K562 (cell line): ENCODE results near the gene ST6GALNAC3. TPM values are rescaled to one million over a fixed set of nuclear protein-coding genes. Genes with fewer than 3 reads are reported as not detected.

ENCODE experiments used
- ATAC-seq: fragments of 200-7000 bp; cut with Tn5 transposase; 3 replicates; pipeline ENCODE4 v1.9.1; 2020; ENCODE audit warnings: moderate library complexity
- BruUV-seq: library from RNA; stranded (reverse); fragments of 400-500 nt; replicated peaks from 2 replicates; lab custom pipeline; 2021; lab: Mats Ljungman, UMichigan
- CTCF ChIA-PET: fragments of 300-600 bp; formaldehyde crosslinking; extraction: SDS; loops from one replicate; lab custom pipeline; 2021; ENCODE audit warnings: low intra/inter-chr PET ratio; lab: Yijun Ruan, JAX
- POLR2A ChIA-PET: fragments of 300-600, 350-650 bp; sonication (Branson Sonifier 250); formaldehyde crosslinking; extraction: SDS; loops from one replicate; lab custom pipeline; 2021; ENCODE audit warnings: antibody characterized with exemption, inconsistent platforms; lab: Yijun Ruan, JAX
- DNase-seq, 4 experiments: peaks; one replicate each; pipeline versions ENCODE4 v3.0.0 to v3.0.0-alpha.2; 2011 to 2018; ENCODE audit warnings: low spot score in 3 of 4, mixed read lengths in 3 of 4; ENCODE audit errors: extremely low read depth in 1 of 4
- FAIRE-seq: peaks from 2 replicates; lab custom pipeline; 2011; peaks lifted over from hg19 to GRCh38; lab: Jason Lieb, UNC
- H2AFZ ChIP-seq: 2 replicates; pipeline ENCODE4 v1.6.0; 2011; ENCODE audit warnings: low read depth, low read length, control low read depth, inconsistent platforms
- H3K27ac ChIP-seq: fragments of 200-600 bp; 3 replicates; pipeline ENCODE4 v1.8.0; 2011; ENCODE audit warnings: low read depth, mild to moderate bottlenecking, control low read depth, inconsistent platforms, low read length, moderate library complexity, mixed read lengths; ENCODE audit errors: extremely low read depth
- H3K27me3 ChIP-seq, 2 experiments: fragments of 300-600 bp in 1 of 2; 2 replicates in 1 of 2; 3 replicates in 1 of 2; pipeline versions ENCODE4 v1.6.0 to v1.8.0; 2011; ENCODE audit warnings: inconsistent platforms in 2 of 2, low read length in 2 of 2, mild to moderate bottlenecking in 1 of 2, mixed read lengths in 1 of 2, moderate library complexity in 1 of 2; ENCODE audit not compliant: control insufficient read depth in 2 of 2, insufficient read depth in 2 of 2
- H3K36me3 ChIP-seq: fragments of 300-600 bp; 3 replicates; pipeline ENCODE4 v1.8.0; 2011; ENCODE audit warnings: mild to moderate bottlenecking, low read length, inconsistent platforms; ENCODE audit not compliant: control insufficient read depth, insufficient read depth
- H3K4me1 ChIP-seq, 2 experiments: fragments of 200-600 bp in 1 of 2; replicated peaks in 1 of 2; 2 replicates in 1 of 2; 3 replicates in 1 of 2; pipeline versions ENCODE4 v1.5.1 to v1.8.0; 2011; ENCODE audit warnings: inconsistent platforms in 2 of 2, low read length in 2 of 2, mild to moderate bottlenecking in 1 of 2, mixed read lengths in 1 of 2, moderate library complexity in 1 of 2; ENCODE audit not compliant: control insufficient read depth in 2 of 2, insufficient read depth in 2 of 2
- H3K4me2 ChIP-seq: 2 replicates; pipeline ENCODE4 v1.6.1; 2011; ENCODE audit warnings: low read length, control low read depth, inconsistent platforms, mixed read lengths; ENCODE audit not compliant: insufficient read depth
- H3K4me3 ChIP-seq: fragments of 200-600 bp; sonication (generic), shearing (Covaris generic); 2 replicates; pipeline ENCODE4 v1.5.1; 2016; ENCODE audit warnings: control low read depth, inconsistent platforms
- H3K79me2 ChIP-seq: fragments of 200-600 bp; 3 replicates; pipeline ENCODE4 v1.8.0; 2011; ENCODE audit warnings: low read length, inconsistent platforms; ENCODE audit not compliant: control insufficient read depth, insufficient read depth
- H3K9ac ChIP-seq, 2 experiments: 2 replicates each; pipeline versions ENCODE4 v1.6.0 to v1.6.1; 2011; ENCODE audit warnings: low read depth in 2 of 2, low read length in 2 of 2, control low read depth in 1 of 2, inconsistent platforms in 1 of 2, mild to moderate bottlenecking in 1 of 2, mixed read lengths in 1 of 2; ENCODE audit not compliant: insufficient read depth in 1 of 2
- H3K9me1 ChIP-seq: one replicate; pipeline ENCODE4 v1.6.0; 2011; ENCODE audit warnings: inconsistent platforms, mild to moderate bottlenecking, low read length, moderate library complexity; ENCODE audit not compliant: control insufficient read depth, insufficient read depth
- H3K9me3 ChIP-seq: replicated peaks from 2 replicates; pipeline ENCODE4 v1.5.1; 2011; ENCODE audit warnings: low read depth, low read length, inconsistent platforms; ENCODE audit not compliant: control insufficient read depth, insufficient read depth
- H4K20me1 ChIP-seq: replicated peaks from 2 replicates; pipeline ENCODE4 v1.6.1; 2011; ENCODE audit warnings: low read length, inconsistent platforms, mixed read lengths; ENCODE audit not compliant: control insufficient read depth, insufficient read depth
- ARID3A ChIP-seq: IDR thresholded peaks from 2 replicates; pipeline ENCODE4 v1.6.1; 2012; ENCODE audit warnings: low read depth, low read length, improper control_type of control experiment, borderline replicate concordance
- ATF1 ChIP-seq, 2 experiments: fragments of 450-650 bp in 1 of 2; IDR thresholded peaks; 2 replicates each; pipeline ENCODE4 v1.6.1; 2016; ENCODE audit warnings: missing compliant biosample characterization in 1 of 2, missing genetic modification characterization in 1 of 2
- CUX1 ChIP-seq: fragments of 200-800 bp; sonication (Bioruptor generic); IDR thresholded peaks from 2 replicates; pipeline ENCODE4 v1.6.1; 2016; ENCODE audit warnings: missing genetic modification characterization, missing compliant biosample characterization
- IRF2 ChIP-seq: sonication (generic); formaldehyde crosslinking; IDR thresholded peaks from 2 replicates; pipeline ENCODE4 v1.8.1; 2022; ENCODE audit warnings: mild to moderate bottlenecking, missing genetic modification reagents
- NFRKB ChIP-seq: fragments of 450-650 bp; IDR thresholded peaks from 2 replicates; pipeline ENCODE4 v1.6.1; 2016; ENCODE audit warnings: low read depth
- RNF2 ChIP-seq: sonication (generic); IDR thresholded peaks from 2 replicates; pipeline ENCODE4 v1.6.1; 2016
- ZNF79 ChIP-seq: fragments of 250-450 bp; sonication (Bioruptor Pico); IDR thresholded peaks from 2 replicates; pipeline ENCODE4 v1.4.0; 2020; ENCODE audit warnings: low read depth, mild to moderate bottlenecking, moderate library complexity
- WGBS: fragments of 100-300 bp; shearing (Covaris generic); methylation state at CpG from one replicate; pipeline ENCODE4 v1.1.6; 2016; ENCODE audit warnings: low coverage, mixed read lengths; ENCODE audit not compliant: insufficient coverage; ENCODE audit errors: missing lambda C conversion rate; 5-methylcytosine and 5-hydroxymethylcytosine counted together
- in situ Hi-C: fragments of 300-500 bp; cut with MboI; formaldehyde crosslinking; loops from 4 replicates; pipeline ENCODE4 v1.15.0; 2018; ENCODE audit warnings: inconsistent platforms, mixed read lengths
- intact Hi-C: fragments of 100-400 bp; cut with micrococcal nuclease; formaldehyde crosslinking; loops from 2 replicates; pipeline ENCODE4 v1.14.2; 2022
- polyA plus RNA-seq, 8 experiments: library from polyadenylated mRNA; depleted of rRNA in 4 of 8; stranded (reverse) in 5 of 8; unstranded in 3 of 8; fragments of >200 nt; fragmentation: Nextera tagmentation in 2 of 8; fragmentation: Illumina TruSeq in 1 of 8; extraction: Ambion mirVana in 2 of 8; extraction: Trizol in 1 of 8; gene quantifications; 2 replicates each; pipeline versions ENCODE4 v1.2.1 to v1.2.3, GENCODE V29; 2011 to 2014; ENCODE audit warnings: inconsistent platforms in 1 of 8, missing spikeins in 1 of 8
- total RNA-seq, 7 experiments: library from RNA; depleted of rRNA in 6 of 7; stranded (reverse); fragments of >200 nt in 6 of 7; fragmentation: Illumina TruSeq in 2 of 7; extraction: Trizol in 2 of 7; gene quantifications; 2 replicates each; pipeline versions ENCODE4 v1.2.1 to v1.2.3, GENCODE V29; 2011 to 2021; ENCODE audit warnings: low replicate concordance in 1 of 7

ST6GALNAC3 gene
- total and polyA plus RNA-seq, 9 of the 15 experiments (the other 6 are each of a cell fraction or from before 2014, with no cell fraction given) = 0.04 to 0.29 (median 0.18) TPM; not detected in 6

- ChIA-PET CTCF (no interaction called here), POLR2A (no interaction called here)
- intact Hi-C loops (no loop called here), in situ Hi-C loops (no loop called here)
- Histone ChIP-seq H3K79me2 (no peaks in the 10 kb centered on the region), H3K4me1 (no peaks in the 10 kb centered on the region), H2AFZ (no peak overlapping the region), H3K9ac (no peak overlapping the region), H3K27ac (no peak overlapping the region), H3K9me3 (no peaks in the 10 kb centered on the region), H3K36me3 (no peaks in the 10 kb centered on the region), H3K27me3 (no peaks in the 10 kb centered on the region), H3K9me1 (no peaks in the 10 kb centered on the region), H4K20me1 (no peaks in the 10 kb centered on the region), H3K4me2 (no peak overlapping the region), H3K4me3 (no peak overlapping the region)
- no TSS peak for BruUV-seq
- TF ChIP-seq IRF2 = no peak
- no peak for TF ChIP-seq RNF2
- no peak for FAIRE-seq
- no peak for DNase-seq
- WGBS = 2% methylated on average over 3 of the region's 3 CpGs
- no peak for ATAC-seq
Measured at GRCh38 chr1:76256289-76257223, 182.0 kb downstream of the ST6GALNAC3 start.

DNA sequence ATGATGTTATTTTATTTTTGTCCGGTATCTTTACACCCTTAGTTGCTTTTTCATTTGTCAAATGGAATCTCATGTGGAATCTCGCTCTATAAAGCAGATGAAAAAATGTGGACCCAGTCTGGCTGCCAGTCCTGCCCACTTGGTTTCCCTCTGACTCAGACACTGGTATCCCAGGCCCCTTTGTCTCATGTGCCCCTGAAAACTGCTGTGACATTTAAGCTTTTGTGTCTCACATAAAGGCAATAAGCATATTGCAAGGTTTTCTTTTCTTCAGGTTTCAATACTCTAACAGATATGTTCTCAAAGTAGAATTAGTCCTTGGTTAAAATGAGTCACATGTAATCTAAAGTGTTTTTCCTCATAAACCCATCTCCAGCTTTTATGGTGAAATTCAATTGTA, 183.3 kb downstream of the ST6GALNAC3 start:
- no TSS peak for BruUV-seq
- POLR2A ChIA-PET = no interaction called here
- no peak for ATAC-seq
- Histone ChIP-seq H3K79me2 (no peaks in the 10 kb centered on the region), H3K27ac (no peak overlapping the region), H3K36me3 (no peaks in the 10 kb centered on the region), H3K9me1 (no peaks in the 10 kb centered on the region), H3K9me3 (no peaks in the 10 kb centered on the region), H3K4me2 (no peak overlapping the region), H3K9ac (no peak overlapping the region), H2AFZ (no peak overlapping the region), H4K20me1 (no peaks in the 10 kb centered on the region), H3K27me3 (no peaks in the 10 kb centered on the region), H3K4me3 (no peak overlapping the region), H3K4me1 (no peaks in the 10 kb centered on the region)
- in situ Hi-C loops = no loop called here
- CTCF ChIA-PET = interaction anchor here (0.6 kb wide), 1 partner anchor 58 kb away, joined by 3 read pairs; no protein-coding TSS in a partner anchor
- no peak for FAIRE-seq
- no peak for DNase-seq
- intact Hi-C loops = no loop called here
- 0% methylated on average over 2 of the region's 2 CpGs for WGBS
- no peak for TF ChIP-seq ATF1 (CRISPR knock-in tag; IDR thresholded peaks at IDR 0.05)
- no peak for TF ChIP-seq ATF1 (tag; IDR thresholded peaks at IDR 0.05)
- TF ChIP-seq CUX1 (CRISPR knock-in tag) = no peak
- TF ChIP-seq NFRKB = no peak
- TF ChIP-seq ARID3A = no peak
- no peak for TF ChIP-seq ZNF79
